GM19455 (cell line): Measurements from ENCODE around the gene NLRP6.

Source experiments
- ATAC-seq: cut with Tn5 transposase; IDR thresholded peaks from one replicate; pipeline ENCODE4 v1.9.1; 2021; ENCODE audit not compliant: unreplicated experiment

NLRP6 gene

DNA sequence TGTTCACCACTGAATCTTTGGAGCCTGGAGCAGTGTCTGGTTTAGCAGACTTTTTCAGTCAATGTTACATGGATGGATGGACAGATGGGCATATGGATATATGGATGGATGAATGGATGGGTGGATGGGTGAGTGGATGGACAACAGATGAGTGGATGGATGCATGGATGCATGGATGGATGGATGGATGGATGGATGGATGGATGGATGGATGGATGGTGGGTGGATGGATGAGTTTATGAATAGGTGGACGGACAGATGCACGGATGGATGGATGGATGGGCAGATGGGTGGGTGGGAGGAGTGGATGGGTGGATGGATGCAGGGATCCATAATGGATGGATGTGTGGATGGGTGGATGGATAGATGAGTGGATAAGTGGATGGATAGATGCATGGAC, 22.4 kb upstream of the NLRP6 start:
- ATAC-seq: no peak

DNA sequence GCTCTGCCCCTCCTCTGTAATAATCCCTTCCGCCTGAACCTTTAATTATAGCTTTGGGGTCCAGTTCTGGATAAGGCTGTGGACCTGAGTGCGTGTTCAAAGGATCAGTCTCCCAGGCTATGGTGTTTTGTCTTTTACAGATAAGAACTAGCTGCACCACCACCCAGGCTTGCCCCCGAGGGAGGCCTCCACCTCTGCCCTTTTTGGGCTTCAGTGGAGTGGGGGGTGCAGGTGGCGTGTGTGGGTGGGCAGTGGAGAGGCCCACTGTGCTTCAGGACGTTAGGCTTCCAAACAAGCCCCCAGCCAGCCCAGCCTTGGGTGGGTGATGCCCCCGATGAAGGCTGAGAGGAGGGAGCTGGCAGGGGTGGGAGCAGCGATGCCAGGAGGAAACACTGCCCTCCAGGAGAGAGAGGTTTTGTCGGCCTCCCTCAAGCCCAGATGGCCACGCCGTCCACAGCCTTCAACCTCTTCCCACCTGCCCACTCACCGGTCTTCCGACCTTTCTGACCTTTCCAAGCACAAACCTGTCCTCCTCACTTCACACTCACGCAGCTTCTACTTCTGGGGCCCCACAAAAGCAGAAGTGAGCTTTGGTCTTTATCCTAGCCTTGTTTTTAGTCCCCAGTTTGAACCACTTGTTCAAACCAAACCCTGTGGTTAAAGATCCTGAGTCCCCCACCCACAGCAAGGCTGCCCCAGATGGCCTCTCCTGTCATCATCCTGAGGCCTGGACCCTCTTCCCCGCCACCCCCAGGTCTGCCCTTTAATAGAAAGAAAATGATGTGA, 21.1 kb upstream of the NLRP6 start:
- ATAC-seq: no peak

DNA sequence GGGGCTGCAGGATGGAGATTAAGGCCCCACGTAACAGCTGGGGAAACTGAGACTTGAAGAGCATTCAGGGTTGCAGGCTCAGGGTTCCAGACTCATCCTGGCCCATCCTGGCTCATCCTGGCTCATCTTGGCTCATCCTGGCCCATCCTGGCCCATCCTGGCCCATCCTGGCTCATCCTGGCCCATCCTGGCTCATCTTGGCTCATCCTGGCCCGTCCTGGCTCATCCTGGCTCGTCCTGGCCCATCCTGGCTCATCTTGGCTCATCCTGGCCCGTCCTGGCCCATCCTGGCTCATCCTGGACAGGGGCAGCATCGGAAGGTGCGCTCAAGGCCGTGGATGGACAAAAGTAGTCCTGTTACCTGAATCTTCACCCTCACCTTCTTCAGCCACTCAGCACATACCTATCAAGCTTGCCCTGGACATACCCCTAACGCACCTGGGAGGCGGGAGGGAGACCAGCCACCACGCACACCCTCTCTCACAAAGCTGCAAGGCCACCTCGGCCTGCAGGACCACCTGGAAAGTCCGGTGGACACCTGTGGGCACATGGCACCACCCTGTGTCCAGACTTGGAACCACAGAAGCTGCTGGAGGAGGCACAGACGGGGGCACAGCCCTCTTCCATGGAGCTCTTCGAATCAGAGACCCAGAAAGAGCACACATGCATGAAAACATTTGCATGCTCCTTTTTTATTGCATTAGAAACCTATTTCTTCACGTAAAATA, 20.3 kb upstream of the NLRP6 start:
- ATAC-seq: no peak

DNA sequence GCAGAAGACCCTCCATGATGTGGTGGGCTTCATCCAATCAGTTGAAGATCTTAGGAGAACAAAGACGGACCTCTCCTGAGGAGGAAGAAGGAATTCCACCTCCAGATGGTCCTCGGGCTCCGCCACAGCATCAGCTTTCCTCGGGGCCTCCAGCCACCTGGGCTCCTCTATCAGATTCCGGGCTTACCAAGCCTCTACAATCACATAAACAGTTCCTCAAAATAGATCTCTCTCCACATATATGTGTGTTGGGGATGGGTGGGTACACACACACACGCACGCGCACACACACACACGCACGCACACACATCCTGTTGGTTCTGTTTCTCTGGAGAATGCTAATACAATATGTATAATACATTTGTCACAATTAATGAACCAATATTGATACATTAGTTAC, 18.8 kb upstream of the NLRP6 start:
- ATAC-seq: no peak

DNA sequence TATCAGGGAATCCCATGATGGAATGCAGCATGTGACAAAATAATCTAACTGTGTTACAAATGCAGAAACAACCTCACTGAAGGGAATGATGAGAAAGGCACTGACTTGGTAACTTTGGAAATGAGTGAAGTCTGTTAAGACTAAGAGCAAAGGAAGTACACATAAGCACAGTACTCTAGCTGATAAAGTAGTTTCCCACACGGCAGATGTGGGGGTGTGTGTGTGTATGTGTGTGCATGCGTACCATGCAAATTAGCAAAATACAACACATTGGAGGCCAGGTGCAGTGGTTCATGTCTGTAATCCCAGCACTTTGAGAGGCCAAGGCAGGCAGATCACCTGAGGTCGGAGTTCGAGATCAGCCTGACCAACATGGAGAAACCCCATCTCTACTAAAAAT, 16.6 kb upstream of the NLRP6 start:
- no peak for ATAC-seq

DNA sequence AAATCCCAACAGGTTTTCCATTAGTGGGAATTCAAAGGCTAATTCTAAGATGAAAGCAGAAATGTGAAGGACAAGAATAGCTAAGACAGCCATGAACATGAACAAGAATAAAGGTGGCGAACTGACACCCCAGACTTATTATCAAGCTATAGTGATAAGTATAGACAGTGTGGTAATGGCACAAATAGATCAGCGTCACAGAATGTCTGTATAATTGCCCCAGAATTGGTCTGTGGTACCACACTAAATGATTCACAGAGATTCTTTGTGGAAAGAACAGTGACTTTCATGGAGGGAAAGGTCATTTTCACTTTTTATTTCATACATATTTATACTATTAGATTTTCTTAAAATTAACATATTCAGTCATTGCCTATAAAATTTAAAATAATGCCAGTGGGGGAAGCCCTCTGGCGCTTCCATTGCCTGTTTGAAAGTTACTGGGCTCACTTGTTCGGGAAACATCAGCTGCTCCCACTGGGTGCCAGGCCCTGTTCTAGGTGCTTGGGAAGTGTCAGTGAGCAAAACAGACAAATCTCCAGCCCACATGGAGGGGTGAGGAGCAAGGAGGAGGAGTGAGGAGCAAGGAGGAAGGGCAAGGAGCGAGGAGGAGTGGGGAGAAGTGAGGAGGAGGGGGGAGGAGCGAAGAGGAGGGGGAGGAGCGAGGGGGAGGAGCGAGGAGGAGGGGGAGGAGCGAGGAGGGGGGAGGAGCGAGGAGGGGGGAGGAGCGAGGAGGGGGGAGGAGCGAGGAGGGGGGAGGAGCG, 11.3 kb upstream of the NLRP6 start:
- no peak for ATAC-seq

DNA sequence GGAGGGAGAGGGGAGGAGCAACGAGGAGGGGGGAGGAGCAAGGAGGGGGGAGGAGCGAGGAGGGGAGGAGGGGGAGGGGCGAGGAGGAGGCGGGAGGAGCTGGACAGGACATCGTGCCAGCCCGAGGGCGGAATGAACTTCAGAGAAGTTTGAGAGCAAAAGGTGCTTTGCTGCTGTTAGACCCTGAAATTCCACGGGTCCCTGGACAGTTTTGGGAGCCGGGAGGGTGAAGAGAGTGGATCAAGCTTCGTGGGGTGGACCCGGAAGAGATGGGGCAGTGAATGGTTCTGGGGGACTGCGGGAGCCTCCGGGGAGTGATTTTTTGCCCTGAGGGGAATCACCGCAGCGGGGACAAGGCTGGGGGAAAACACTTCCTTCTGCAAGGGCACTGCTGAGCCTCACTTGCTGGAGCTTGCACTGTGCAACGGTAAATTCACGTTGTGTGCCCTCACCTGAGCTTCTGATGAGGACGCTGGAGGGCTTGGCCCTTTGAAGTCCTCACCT, 10.7 kb upstream of the NLRP6 start:
- ATAC-seq: no peak

DNA sequence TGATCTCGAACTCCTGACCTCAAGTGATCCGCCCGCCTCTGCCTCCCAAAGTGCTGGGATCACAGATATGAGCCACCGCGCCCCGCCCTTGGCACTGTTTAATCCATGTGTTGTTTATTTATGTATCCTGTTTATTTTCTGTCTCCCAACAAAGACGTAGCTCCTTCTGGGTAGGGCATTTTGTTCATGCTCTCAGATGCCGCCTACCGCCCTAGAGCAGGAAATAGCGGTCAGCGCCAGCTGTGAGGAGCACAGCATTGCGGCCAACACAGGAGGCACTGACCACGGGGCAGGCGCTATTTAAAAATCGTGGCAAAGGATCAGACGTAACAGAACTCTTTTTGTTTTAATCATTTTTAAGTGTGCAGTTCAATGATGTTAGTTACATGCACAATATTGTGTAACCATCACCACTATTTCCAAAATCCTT, 9.5 kb upstream of the NLRP6 start:
- ATAC-seq: peak; percentile 36

DNA sequence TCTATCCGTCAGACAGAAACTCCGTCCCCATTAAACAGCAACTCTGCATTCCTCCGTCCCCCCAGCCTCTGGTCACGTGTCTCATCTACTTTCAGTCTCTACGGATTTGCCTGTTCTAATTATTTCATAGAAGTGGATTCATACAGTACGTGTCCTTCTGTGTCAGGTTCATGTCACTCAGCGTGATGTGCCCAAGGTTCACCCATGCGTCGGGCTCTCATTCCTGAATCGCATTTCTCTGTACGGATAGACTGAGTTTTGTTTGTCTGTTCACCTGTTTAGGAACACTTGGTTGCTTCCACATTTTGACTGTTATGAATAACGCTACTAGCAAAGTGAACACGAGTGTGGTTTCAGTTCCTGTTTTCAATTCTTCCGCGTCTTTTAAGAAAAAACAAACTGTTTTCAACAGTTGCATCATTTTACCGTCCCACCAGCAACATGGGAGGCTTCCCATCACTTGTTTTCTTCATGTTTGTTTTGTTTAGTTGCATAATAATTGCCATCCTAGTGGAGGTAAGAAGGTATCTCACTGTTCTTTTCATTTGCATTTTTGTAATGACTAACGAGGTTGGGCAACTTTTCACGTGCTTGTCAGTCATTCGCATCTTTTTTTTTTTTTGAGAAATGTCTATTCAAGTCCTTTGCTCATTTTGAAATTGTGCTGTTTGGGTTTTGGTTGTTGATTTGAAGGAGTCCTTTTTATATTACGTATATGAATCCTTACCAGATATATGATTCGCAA, 8.9 kb upstream of the NLRP6 start:
- ATAC-seq: peak; percentile 68

DNA sequence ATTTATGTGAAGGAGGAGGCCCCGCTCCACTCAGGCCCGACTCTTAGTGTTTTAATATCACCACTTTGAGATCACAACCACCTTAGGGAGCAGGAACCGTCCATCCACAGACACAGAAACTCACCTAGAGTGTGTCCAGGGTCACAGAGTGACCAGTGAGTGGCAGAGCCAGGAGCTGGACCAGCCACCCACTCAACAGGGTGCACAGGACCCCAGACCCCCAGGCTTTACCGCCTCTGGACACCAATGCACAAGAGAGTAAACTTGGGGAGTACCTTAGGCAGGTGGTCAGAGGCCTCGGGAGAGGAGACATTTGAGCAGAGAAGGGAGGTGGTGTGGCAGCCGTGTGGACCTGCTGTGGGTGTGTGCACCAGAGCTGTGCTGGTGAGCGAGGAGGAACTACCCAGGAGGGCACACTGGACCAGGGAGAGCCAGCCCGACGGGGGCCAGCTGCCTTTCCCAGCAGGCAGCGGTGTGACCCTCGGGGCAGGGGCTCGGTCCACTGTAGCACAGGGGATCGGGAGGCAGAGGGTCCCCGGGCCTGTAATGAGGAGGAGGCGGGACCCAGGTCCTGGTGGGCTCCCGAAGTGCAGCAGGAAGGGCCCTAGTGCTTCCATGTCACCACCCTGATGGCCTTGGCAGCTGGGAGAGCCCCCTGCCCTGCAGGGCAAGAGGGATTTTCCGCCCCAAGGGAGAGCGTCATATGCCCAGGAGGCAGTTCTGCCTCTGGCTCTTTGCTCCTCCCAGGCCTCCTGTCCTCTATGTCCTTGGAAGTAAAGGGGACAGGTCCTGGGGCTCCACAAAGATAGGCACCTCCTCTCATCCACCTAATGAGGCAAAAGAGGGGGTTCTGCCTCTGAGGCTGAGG, 7.5 kb upstream of the NLRP6 start:
- no peak for ATAC-seq

DNA sequence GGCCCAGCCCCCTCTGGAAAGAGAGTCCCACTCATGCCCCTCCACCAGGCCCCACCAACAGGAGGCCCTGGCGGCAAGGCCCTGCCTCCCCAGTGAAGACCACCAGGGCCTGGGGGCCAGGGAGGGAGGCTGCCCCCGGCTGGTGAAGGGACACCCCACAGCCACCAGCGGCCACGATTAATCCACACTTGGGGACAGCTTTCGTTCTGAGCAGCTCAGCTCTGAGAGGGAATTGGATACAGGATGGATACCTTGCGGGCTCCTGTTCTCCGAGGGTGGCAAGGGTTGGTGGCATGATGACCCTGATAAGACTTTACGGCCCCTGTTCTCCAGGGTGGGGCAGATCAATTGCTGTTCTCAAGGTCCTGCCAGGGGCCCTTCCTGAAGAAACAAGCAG, 6.9 kb upstream of the NLRP6 start:
- ATAC-seq: no peak

DNA sequence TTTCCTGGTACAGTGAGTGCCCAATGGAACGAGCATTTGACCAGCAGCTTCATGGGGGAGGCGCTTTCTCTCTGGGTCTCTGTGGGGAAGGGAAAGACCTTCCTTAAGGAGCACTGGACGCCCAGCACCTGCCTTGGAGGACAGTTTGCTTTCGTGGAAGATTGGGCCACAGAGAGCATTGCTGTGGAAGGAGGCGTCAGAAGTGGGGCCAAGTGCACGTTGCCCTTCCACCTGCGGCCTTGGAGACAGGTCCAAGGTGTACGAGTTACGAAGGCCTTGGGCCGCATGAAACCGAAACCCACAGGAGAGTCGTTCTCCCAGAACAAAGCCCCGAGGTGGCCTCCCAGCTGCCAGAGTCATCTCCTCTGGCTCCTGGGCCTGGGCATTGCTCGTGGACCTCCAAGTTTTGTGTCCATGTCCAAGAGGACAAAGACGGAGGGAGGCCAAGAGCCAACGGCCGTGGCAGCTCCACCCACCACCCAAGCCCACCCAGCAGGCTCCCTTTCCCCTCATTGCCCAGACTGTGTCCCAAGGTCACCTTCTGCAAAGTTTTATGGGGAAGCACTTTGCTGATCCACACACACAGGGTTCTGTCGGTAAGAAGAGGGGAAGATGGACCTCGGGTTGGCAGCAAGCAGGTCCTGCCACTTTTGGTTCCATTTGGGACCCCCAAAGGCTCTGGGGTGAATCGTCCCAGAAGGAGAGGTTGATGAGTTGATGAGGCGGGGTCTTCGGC, 5.8 kb upstream of the NLRP6 start:
- no peak for ATAC-seq

DNA sequence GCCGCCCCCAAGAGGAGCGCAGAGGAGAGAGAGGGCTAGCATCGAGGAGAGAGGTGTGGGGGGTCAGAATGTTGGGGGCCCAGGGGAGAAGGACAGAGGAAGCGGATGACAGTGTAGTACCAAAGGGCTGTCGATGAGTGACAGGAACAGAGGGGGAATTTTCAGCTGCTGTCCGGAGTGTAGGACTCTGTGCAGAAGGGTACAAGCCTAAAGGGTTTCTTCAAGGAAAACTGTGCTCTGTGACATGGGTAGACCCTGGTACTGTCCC, 5.3 kb upstream of the NLRP6 start:
- ATAC-seq: no peak

DNA sequence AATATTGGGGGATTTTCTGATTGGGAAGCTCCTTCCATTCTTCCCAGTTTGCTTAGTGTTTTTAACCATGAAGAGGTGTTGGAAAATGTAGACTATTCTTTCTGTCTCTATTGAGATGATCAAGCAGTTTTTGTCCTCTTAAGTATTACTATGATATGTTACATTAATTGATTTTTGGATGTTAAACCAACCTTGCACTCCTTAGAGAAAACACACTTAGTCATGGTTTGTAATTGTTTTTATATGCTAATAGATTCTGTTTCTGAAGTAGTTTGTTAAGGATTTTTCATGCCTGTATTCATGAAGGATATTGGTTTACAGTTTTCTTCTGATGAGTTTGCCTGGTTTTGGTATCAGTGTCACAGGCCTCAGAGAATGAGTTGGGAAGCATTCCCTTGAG, 2.0 kb upstream of the NLRP6 start:
- ATAC-seq: no peak

DNA sequence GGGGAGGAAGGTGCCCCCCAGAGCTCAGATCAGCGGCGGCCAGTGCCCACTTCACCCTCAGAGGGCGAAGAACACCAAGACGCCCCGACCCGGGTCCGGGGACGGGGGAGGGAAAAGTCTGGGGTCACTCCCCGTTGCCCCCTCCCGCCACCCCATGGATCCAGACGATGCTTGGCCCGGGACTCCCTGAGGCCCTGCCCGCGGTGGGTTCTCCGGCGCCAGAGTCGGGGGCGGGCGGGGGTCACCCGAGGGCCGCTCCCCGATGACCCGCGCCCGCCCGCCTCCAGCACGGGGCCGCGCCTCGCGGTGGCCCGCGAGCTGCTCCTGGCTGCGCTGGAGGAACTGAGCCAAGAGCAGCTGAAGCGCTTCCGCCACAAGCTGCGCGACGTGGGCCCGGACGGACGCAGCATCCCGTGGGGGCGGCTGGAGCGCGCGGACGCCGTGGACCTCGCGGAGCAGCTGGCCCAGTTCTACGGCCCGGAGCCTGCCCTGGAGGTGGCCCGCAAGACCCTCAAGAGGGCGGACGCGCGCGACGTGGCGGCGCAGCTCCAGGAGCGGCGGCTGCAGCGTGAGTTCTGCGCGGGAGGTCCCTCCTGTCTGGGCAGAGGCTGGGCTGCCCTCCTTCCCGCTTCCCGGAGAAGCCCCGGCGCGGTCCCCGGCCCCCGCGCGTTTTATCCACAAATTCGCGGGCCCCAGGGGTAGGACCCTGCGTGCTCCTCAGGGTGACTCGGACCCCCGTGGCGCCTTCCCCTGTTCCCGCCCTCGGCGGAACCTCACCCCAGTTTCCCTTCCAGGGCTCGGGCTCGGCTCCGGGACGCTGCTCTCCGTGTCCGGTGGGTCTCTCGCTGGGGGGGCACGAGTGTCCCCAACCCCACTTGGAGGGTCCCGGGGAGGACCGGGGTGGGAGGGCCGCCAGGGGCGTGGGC, 1.1 kb downstream of the NLRP6 start:
- no peak for ATAC-seq

DNA sequence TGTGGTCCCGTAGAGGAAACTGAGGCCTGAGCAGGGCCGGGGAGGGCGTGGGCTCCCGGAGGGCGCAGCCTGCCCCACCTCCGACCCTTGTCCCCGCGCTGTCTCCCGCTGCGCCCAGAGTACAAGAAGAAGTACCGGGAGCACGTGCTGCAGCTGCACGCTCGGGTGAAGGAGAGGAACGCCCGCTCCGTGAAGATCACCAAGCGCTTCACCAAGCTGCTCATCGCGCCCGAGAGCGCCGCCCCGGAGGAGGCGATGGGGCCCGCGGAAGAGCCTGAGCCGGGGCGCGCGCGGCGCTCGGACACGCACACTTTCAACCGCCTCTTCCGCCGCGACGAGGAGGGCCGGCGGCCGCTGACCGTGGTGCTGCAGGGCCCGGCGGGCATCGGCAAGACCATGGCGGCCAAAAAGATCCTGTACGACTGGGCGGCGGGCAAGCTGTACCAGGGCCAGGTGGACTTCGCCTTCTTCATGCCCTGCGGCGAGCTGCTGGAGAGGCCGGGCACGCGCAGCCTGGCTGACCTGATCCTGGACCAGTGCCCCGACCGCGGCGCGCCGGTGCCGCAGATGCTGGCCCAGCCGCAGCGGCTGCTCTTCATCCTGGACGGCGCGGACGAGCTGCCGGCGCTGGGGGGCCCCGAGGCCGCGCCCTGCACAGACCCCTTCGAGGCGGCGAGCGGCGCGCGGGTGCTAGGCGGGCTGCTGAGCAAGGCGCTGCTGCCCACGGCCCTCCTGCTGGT, 1.9 kb downstream of the NLRP6 start:
- no peak for ATAC-seq

DNA sequence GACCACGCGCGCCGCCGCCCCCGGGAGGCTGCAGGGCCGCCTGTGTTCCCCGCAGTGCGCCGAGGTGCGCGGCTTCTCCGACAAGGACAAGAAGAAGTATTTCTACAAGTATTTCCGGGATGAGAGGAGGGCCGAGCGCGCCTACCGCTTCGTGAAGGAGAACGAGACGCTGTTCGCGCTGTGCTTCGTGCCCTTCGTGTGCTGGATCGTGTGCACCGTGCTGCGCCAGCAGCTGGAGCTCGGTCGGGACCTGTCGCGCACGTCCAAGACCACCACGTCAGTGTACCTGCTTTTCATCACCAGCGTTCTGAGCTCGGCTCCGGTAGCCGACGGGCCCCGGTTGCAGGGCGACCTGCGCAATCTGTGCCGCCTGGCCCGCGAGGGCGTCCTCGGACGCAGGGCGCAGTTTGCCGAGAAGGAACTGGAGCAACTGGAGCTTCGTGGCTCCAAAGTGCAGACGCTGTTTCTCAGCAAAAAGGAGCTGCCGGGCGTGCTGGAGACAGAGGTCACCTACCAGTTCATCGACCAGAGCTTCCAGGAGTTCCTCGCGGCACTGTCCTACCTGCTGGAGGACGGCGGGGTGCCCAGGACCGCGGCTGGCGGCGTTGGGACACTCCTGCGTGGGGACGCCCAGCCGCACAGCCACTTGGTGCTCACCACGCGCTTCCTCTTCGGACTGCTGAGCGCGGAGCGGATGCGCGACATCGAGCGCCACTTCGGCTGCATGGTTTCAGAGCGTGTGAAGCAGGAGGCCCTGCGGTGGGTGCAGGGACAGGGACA, 2.7 kb downstream of the NLRP6 start:
- no peak for ATAC-seq
